ENCODE measurements around the gene SCYL2. TPM values are rescaled to one million over a fixed set of nuclear protein-coding genes. Genes with fewer than 3 reads are reported as not detected.

Gene SCYL2
- total and polyA plus RNA-seq, 10 of the 15 experiments (the other 5 are each of a cell fraction or from before 2014, with no cell fraction given), result 5.4 to 34.3 (median 26.9) TPM

GRCh38 chr12:100268835-100269564, 2.0 kb downstream of the SCYL2 start:
- H3K4me3 ChIP-seq, result peak overlapping the region; percentile 98
- peak overlapping the region; percentile 93 for H3K4me2 ChIP-seq (ENCODE audit: control insufficient read depth, insufficient read depth)
- no TSS peak for BruUV-seq (replicated peaks)
- peaks cover 60% of the 10 kb centered on the region for H3K79me2 ChIP-seq (ENCODE audit: control insufficient read depth, insufficient read depth, low read length)
- TF ChIP-seq CHD2 (IDR thresholded peaks at IDR 0.05; ENCODE audit: borderline replicate concordance, low read depth, low read length) (no peak), IRF3 (IDR thresholded peaks at IDR 0.05) (no peak)
- ChIA-PET RAD21 (ENCODE audit: unreplicated experiment) (no interaction called here), POLR2A (interaction anchor here (0.7 to 2.9 kb wide), 3 partner anchors 10 to 60 kb away, joined by 4 to 10 read pairs (median 6); no protein-coding TSS in a partner anchor), SMC1A (ENCODE audit: uncharacterized antibody, unreplicated experiment) (interaction anchor here (0.7 to 3.3 kb wide), 5 partner anchors 9 to 61 kb away, joined by 3 to 16 read pairs (median 4); no protein-coding TSS in a partner anchor), CTCF (no interaction called here)
- no peak for DNase-seq (ENCODE audit: low read depth, low spot score)
- no peaks in the 10 kb centered on the region for H3K9me3 ChIP-seq (replicated peaks; ENCODE audit: control insufficient read depth, insufficient read depth, low read length)
- 74% methylated on average over 5 of the region's 5 CpGs for WGBS (ENCODE audit: insufficient coverage, insufficient replicate concordance, low lambda C conversion rate, missing lambda C conversion rate)
- peaks cover 3% of the 10 kb centered on the region; the same call in 1 of the 2 replicates for H3K4me1 ChIP-seq (ENCODE audit: control insufficient read depth, insufficient read depth, low read length)
- no peak for FAIRE-seq
- in situ Hi-C loops (cut with MboI), result no loop called here
- peaks cover 3% of the 10 kb centered on the region; the same call in 1 of the 2 replicates for H4K20me1 ChIP-seq (ENCODE audit: control insufficient read depth, insufficient read depth)
- H2AFZ ChIP-seq (ENCODE audit: control insufficient read depth, low read depth, low read length), result no peak overlapping the region
- no peaks in the 10 kb centered on the region for H3K36me3 ChIP-seq (ENCODE audit: control insufficient read depth in 2 of 2, insufficient read depth in 2 of 2, low read length in 1 of 2)
- H3K9ac ChIP-seq (ENCODE audit: control insufficient read depth, insufficient read depth, low read length), result peak overlapping the region; percentile 93; the same call in 1 of the 2 replicates
- H3K27ac ChIP-seq (ENCODE audit: control insufficient read depth, insufficient read depth), result peak overlapping the region; percentile 52
- ATAC-seq, result no peak
- intact Hi-C loops (cut with micrococcal nuclease; ENCODE audit: unreplicated experiment), result loop anchor here (5.0 kb wide), 1 partner anchor 127 kb away; the partner anchor contains the start of gene BLTP3B
- no peaks in the 10 kb centered on the region for H3K27me3 ChIP-seq (replicated peaks in 1 of 2; ENCODE audit: control insufficient read depth in 2 of 2, insufficient read depth in 2 of 2, low read length in 1 of 2)

- in situ Hi-C loops (cut with MboI), result no loop called here
- 95% methylated on average over 4 of the region's 4 CpGs for WGBS (ENCODE audit: insufficient coverage, insufficient replicate concordance, low lambda C conversion rate, missing lambda C conversion rate)
Observed at GRCh38 chr12:100273782-100274181, 6.8 kb downstream of the SCYL2 start.

More at GRCh38 chr12:100273782-100274181, 6.8 kb downstream of the SCYL2 start:
- ChIA-PET SMC1A (ENCODE audit: uncharacterized antibody, unreplicated experiment) (interaction anchor here (1.1 to 3.4 kb wide), 6 partner anchors 14 to 293 kb away, joined by 3 to 10 read pairs (median 4); no protein-coding TSS in a partner anchor), CTCF (interaction anchor here (1.2 kb wide), 2 partner anchors 11 to 61 kb away, joined by 3 to 4 read pairs; no protein-coding TSS in a partner anchor), POLR2A (no interaction called here), RAD21 (ENCODE audit: unreplicated experiment) (no interaction called here)
- DNase-seq (ENCODE audit: low read depth, low spot score) (no peak), FAIRE-seq (no peak), ATAC-seq (no peak)
- Histone ChIP-seq H3K27me3 (replicated peaks in 1 of 2; ENCODE audit: control insufficient read depth in 2 of 2, insufficient read depth in 2 of 2, low read length in 1 of 2) (no peaks in the 10 kb centered on the region), H3K27ac (ENCODE audit: control insufficient read depth, insufficient read depth) (no peak overlapping the region), H3K9me3 (replicated peaks; ENCODE audit: control insufficient read depth, insufficient read depth, low read length) (no peaks in the 10 kb centered on the region; the same call in 2 of the 3 replicates), H3K36me3 (ENCODE audit: control insufficient read depth in 2 of 2, insufficient read depth in 2 of 2, low read length in 1 of 2) (no peaks in the 10 kb centered on the region; a peak in 1 of 4 replicates), H2AFZ (ENCODE audit: control insufficient read depth, low read depth, low read length) (no peak overlapping the region), H3K9ac (ENCODE audit: control insufficient read depth, insufficient read depth, low read length) (no peak overlapping the region), H3K4me3 (no peak overlapping the region), H3K4me2 (ENCODE audit: control insufficient read depth, insufficient read depth) (no peak overlapping the region), H4K20me1 (ENCODE audit: control insufficient read depth, insufficient read depth) (peaks cover 2% of the 10 kb centered on the region; the same call in 1 of the 2 replicates), H3K4me1 (ENCODE audit: control insufficient read depth, insufficient read depth, low read length) (no peaks in the 10 kb centered on the region), H3K79me2 (ENCODE audit: control insufficient read depth, insufficient read depth, low read length) (peaks cover 73% of the 10 kb centered on the region)
- no TSS peak for BruUV-seq (replicated peaks)
- TF ChIP-seq CEBPB (IDR thresholded peaks at IDR 0.05; ENCODE audit: borderline replicate concordance in 1 of 2, low read depth in 2 of 2, low read length in 2 of 2) (no peak), MTA3 (IDR thresholded peaks at IDR 0.05; ENCODE audit: borderline replicate concordance, low read length) (no peak), JUND (IDR thresholded peaks at IDR 0.05; ENCODE audit: low read depth, low read length) (no peak), REST (IDR thresholded peaks at IDR 0.05; ENCODE audit: low read depth, low read length) (no peak)
- intact Hi-C loops (cut with micrococcal nuclease; ENCODE audit: unreplicated experiment), result no loop called here

All from GM12878 (cell line).